NT2/D1 (cell line): ENCODE data around the gene AASS.

Source experiments
- DNase-seq: peaks from one replicate; pipeline ENCODE4 v3.0.0-alpha.2; 2011; ENCODE audit warnings: low read depth, low spot score
- H3K27me3 ChIP-seq: 2 replicates; pipeline ENCODE4 v1.6.0; 2011; ENCODE audit warnings: mild to moderate bottlenecking; ENCODE audit not compliant: insufficient read length, insufficient read depth
- H3K36me3 ChIP-seq: 2 replicates; pipeline ENCODE4 v1.6.1; 2011; ENCODE audit warnings: mild to moderate bottlenecking, low read length, mixed read lengths; ENCODE audit not compliant: insufficient read depth, insufficient read length
- H3K4me1 ChIP-seq: 2 replicates; pipeline ENCODE4 v1.5.1; 2011; ENCODE audit not compliant: insufficient read depth, insufficient read length
- H3K4me3 ChIP-seq: 2 replicates; pipeline ENCODE4 v1.5.1; 2011; ENCODE audit warnings: low read depth; ENCODE audit not compliant: insufficient read length
- H3K9ac ChIP-seq: 2 replicates; pipeline ENCODE4 v1.6.0; 2011; ENCODE audit warnings: low read depth; ENCODE audit not compliant: insufficient read length
- H3K9me3 ChIP-seq: 2 replicates; pipeline ENCODE4 v1.5.1; 2011; ENCODE audit warnings: mild to moderate bottlenecking, low read length; ENCODE audit not compliant: insufficient read depth
- SUZ12 ChIP-seq: IDR thresholded peaks from 2 replicates; pipeline ENCODE4 v1.6.1; 2011; ENCODE audit not compliant: insufficient read length, insufficient read depth; ENCODE audit errors: extremely low read depth
- YY1 ChIP-seq: IDR thresholded peaks from 2 replicates; pipeline ENCODE4 v1.6.1; 2011; ENCODE audit not compliant: insufficient read length, insufficient read depth
- ZNF274 ChIP-seq: IDR thresholded peaks from 2 replicates; pipeline ENCODE4 v1.6.1; 2011; ENCODE audit warnings: mild to moderate bottlenecking, low read depth, low read length

AASS gene

DNA sequence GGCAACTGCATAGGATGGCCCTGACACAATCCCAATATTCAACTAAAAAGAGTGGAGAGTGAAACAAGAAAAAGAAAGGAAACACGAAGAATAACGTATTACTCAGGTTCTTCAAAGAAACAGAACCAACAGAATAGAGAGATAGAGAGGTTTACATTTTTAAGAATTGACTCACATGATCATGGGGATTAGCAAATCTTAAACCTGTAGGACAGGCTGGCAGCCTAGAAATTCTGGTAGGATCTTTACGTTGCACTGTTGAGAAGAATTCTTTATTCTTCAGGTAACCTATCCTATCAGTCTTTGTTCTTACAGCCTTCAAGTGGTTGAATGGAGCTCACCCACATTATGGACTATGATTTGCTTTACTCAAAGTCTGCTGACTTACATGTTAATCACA is 103.9 kb downstream of the AASS start:
- H3K4me3 ChIP-seq, result no peak overlapping the region
- no peak overlapping the region for H3K9ac ChIP-seq
- TF ChIP-seq SUZ12 (no peak), ZNF274 (no peak), YY1 (no peak)
- H3K27me3 ChIP-seq, result no peaks in the 10 kb centered on the region
- H3K9me3 ChIP-seq, result no peaks in the 10 kb centered on the region
- H3K4me1 ChIP-seq, result no peaks in the 10 kb centered on the region
- no peak for DNase-seq
- no peaks in the 10 kb centered on the region for H3K36me3 ChIP-seq

DNA sequence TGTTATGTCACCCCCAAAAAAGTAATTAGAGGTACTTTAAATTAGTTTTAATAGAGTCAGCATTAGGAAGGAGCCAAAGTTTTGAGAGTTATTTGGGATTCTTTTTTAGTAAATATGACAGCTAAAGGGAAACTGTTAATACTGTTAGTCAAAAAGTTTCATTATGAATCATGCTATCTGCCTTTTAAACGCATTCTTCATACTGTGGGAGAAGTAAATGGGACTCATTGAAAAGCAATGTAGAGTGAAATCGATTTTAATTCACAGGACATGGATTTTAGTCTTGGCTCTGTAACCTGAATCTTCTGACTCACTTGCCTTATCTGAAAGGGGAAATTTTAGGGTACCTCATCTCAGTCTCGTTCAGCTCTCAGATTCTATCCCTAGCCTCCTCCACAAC is 105.1 kb downstream of the AASS start:
- no peak for TF ChIP-seq SUZ12
- H3K9me3 ChIP-seq, result no peaks in the 10 kb centered on the region
- H3K4me1 ChIP-seq, result no peaks in the 10 kb centered on the region
- DNase-seq, result no peak
- H3K9ac ChIP-seq, result no peak overlapping the region
- no peaks in the 10 kb centered on the region for H3K27me3 ChIP-seq
- no peak overlapping the region for H3K4me3 ChIP-seq
- no peaks in the 10 kb centered on the region for H3K36me3 ChIP-seq

DNA sequence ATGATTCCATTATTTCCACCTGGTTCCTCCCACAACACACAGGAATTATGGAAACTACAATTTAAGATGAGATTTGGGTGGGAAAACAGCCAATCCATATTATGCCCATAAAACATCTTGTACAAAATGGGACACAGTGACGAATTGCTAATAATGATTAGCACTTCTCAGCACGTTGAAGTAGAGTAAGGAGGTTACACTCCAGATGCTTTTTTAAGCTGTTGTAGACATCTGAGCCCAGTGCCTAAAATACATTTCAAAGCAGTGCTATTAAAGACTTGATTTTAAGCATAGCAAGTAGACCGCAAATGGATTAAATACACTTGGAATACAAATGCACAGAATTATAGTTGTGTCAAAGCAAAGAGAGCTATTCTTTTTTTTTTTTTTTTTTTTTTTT is 105.9 kb downstream of the AASS start:
- no peaks in the 10 kb centered on the region for H3K27me3 ChIP-seq
- no peaks in the 10 kb centered on the region for H3K36me3 ChIP-seq
- DNase-seq, result no peak
- H3K9ac ChIP-seq, result no peak overlapping the region
- no peaks in the 10 kb centered on the region for H3K9me3 ChIP-seq
- H3K4me1 ChIP-seq, result no peaks in the 10 kb centered on the region
- TF ChIP-seq ZNF274 (no peak), YY1 (no peak)
- H3K4me3 ChIP-seq, result no peak overlapping the region

DNA sequence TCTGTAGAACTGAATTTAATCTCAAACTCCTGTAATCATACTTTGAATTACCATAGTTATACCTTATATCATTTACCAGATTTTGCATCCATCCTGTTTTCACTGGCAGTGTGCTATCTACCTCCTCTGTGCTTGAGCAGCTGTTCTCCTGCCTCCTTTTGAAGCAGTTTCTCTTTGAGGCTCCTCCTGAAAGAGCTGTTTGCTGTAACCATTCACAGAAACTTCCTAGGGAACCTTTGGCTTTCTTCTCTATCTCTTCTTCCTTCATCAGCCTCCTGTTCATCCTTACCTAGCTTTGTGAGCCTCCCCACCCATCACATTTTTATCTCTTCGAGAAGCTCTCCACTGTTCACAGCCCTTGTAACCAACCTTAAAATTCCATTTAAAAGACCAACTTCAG is 108.2 kb downstream of the AASS start:
- no peak overlapping the region for H3K4me3 ChIP-seq
- no peak overlapping the region for H3K9ac ChIP-seq
- no peaks in the 10 kb centered on the region for H3K27me3 ChIP-seq
- no peaks in the 10 kb centered on the region for H3K9me3 ChIP-seq
- TF ChIP-seq YY1 (no peak), ZNF274 (no peak)
- no peaks in the 10 kb centered on the region for H3K4me1 ChIP-seq
- DNase-seq, result no peak
- H3K36me3 ChIP-seq, result no peaks in the 10 kb centered on the region

DNA sequence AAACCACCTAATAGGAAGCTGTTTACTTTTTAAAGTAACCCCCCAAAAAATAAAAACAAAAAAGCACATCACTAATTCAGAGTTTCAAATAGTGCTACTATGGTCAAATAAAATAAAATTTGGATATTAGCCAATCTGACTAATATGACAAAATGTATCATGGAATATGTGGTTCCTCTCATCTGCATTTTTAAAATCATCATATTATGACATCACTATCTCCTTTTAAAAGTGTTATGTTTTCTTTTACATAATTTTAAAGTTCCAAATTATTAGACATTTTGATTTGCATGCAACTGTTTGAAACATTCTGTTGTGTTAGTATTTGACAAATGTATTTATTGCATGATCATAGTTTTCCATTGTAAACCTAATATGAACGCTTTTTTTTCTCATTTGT is 110.4 kb downstream of the AASS start:
- H3K4me3 ChIP-seq, result no peak overlapping the region
- no peak overlapping the region for H3K9ac ChIP-seq
- TF ChIP-seq SUZ12 (no peak), ZNF274 (no peak), YY1 (no peak)
- no peaks in the 10 kb centered on the region for H3K36me3 ChIP-seq
- H3K27me3 ChIP-seq, result no peaks in the 10 kb centered on the region
- no peaks in the 10 kb centered on the region for H3K9me3 ChIP-seq
- no peaks in the 10 kb centered on the region for H3K4me1 ChIP-seq
- no peak for DNase-seq

DNA sequence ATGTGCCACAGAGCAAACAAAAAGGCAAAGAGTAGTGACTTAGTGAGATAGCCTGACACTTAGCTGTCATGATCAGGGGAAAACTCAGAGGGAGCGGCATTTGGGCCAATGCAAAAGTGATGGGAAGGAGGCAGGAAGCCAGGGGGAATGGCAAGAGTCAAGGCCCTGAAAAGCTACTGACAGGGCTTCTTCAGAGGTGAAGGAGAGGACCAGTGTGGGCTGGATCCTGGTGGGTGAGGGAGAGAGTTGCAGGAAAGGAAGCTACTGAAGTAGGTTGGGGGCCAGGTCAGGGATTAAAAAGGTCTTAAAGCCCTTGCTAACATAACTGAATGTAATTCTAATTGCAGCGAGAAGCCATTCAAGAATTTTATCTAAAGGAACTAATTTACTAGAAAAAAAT is 117.0 kb downstream of the AASS start:
- no peaks in the 10 kb centered on the region for H3K27me3 ChIP-seq
- DNase-seq, result no peak
- H3K9ac ChIP-seq, result no peak overlapping the region
- TF ChIP-seq YY1, result no peak
- no peak for TF ChIP-seq SUZ12
- no peak for TF ChIP-seq ZNF274
- H3K4me3 ChIP-seq, result no peak overlapping the region
- no peaks in the 10 kb centered on the region for H3K36me3 ChIP-seq
- no peaks in the 10 kb centered on the region for H3K9me3 ChIP-seq
- H3K4me1 ChIP-seq, result no peaks in the 10 kb centered on the region
